22Rv1 (cell line): ENCODE measurements around the gene VWF.

Experiments used
- H3K27ac ChIP-seq: fragments of 450-650 bp; 2 replicates; pipeline ENCODE4 v1.5.1; 2017
- CTCF ChIP-seq: fragments of 450-650 bp; IDR thresholded peaks from 2 replicates; pipeline ENCODE4 v1.5.1; 2017; ENCODE audit warnings: mild to moderate bottlenecking
- ZFX ChIP-seq: fragments of 450-650 bp; IDR thresholded peaks from 2 replicates; pipeline ENCODE4 v1.6.1; 2017; ENCODE audit warnings: antibody characterized with exemption, borderline replicate concordance

The VWF gene

GRCh38 chr12:6052206-6052939, 72.1 kb downstream of the VWF start:
- no peak for TF ChIP-seq CTCF
- no peak overlapping the region for H3K27ac ChIP-seq

GRCh38 chr12:6049992-6050391, 74.5 kb downstream of the VWF start:
- TF ChIP-seq ZFX (no peak), CTCF (no peak)

GRCh38 chr12:6049587-6049986, 74.9 kb downstream of the VWF start:
- no peak overlapping the region for H3K27ac ChIP-seq
- TF ChIP-seq ZFX = no peak
- no peak for TF ChIP-seq CTCF

More at GRCh38 chr12:6049992-6050391, 74.5 kb downstream of the VWF start:
- H3K27ac ChIP-seq = no peak overlapping the region

- no peak overlapping the region for H3K27ac ChIP-seq
- TF ChIP-seq ZFX = no peak
- TF ChIP-seq CTCF = no peak
These were observed 76.9 kb downstream of the VWF start for GRCh38 chr12:6047249-6048237.

GRCh38 chr12:6046511-6047180, 77.8 kb downstream of the VWF start:
- no peak for TF ChIP-seq CTCF
- TF ChIP-seq ZFX = no peak

GRCh38 chr12:6045438-6045837, 79.0 kb downstream of the VWF start:
- TF ChIP-seq ZFX = no peak
- no peak for TF ChIP-seq CTCF
- H3K27ac ChIP-seq = no peak overlapping the region

More at GRCh38 chr12:6046511-6047180, 77.8 kb downstream of the VWF start:
- no peak overlapping the region for H3K27ac ChIP-seq
